NCI-H2107 treated with DMSO at 0.1 percent for 48 hours (cell line): Measurements from ENCODE around the gene CRYBB1.
A peak's percentile ranks its signal among the peaks of the same experiment; 100 is the strongest.

ENCODE experiments used
- DNase-seq: peaks from one replicate; lab custom pipeline; 2025; ENCODE audit not compliant: unreplicated experiment; lab: John Stamatoyannopoulos, UW

Gene CRYBB1

DNA sequence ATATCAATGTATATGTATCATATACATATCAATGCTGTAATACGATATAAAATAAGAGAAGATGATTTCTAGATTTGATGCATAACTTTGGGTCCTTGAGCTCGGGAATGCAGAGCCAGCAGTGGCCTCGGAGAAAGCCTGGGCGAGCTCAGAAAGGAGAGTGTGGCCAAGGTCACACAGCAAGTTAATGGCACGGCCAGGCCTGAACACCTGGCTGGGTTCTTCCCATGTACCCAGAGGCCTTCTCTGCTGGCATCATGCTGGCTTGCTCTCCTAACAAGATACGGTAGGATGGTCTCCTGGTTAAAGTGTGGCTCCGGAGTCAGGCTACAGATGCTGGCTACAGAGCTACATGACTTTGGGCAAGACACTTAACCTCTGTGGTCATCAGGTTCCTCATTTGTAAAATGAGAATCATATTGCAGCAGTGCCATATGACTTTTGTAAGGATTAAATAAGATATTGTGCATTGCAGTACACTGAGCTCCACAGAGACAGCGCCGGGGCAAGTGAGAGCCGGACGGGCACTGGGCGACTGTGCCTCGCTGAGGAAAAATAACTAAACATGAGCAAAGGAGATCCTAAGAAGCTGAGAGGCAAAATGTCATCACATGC lies 57.8 kb downstream of the CRYBB1 start:
- no peak for DNase-seq

DNA sequence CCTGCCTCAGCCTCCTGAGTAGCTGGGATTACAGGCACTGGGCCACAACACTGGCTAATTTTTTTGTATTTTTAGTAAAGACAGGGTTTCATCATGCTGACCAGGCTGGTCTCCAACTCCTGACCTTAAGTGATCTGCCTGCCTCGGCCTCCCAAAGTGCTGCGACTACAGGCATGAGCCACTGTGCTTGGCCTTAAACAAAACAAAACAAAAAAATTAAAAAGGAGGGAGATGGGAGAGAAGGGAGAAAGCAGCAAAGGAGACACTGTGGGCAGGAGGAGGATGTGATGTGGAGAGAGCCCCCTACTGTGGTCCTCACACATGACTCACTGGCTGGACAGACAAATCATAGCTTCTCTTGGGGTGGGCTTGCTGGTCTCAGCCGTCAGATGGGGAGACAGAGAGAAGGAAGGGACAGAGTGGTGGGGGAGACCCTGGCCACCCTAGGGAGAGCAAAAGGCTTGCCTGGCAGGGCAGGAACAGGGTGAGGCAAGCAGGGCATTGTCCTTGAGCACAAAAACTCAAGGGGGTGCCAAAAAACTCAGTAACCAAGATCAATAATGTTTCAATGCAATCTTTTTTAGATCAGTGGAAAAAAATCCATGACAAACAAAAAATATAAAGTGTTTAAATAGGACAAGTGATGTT lies 59.5 kb downstream of the CRYBB1 start:
- no peak for DNase-seq

DNA sequence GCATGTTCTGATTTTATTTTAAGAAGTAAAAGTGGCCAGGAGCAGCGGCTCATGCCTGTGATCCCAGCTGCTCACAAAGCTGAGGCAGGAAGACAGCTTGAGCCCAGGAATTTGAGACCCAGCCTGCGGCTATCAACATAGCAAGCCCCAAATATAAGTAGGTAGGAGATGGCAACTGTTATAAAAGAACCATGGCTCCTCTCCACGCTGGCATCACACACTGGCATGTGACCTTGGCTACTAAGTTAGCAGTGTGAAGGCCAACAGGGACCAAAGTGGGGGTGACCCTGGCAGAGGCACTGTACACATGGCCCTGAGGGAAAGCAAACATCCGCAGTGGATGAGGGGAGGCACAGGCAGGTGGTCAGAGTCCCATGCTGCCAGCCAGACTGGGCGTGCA lies 60.9 kb downstream of the CRYBB1 start:
- DNase-seq, result no peak

DNA sequence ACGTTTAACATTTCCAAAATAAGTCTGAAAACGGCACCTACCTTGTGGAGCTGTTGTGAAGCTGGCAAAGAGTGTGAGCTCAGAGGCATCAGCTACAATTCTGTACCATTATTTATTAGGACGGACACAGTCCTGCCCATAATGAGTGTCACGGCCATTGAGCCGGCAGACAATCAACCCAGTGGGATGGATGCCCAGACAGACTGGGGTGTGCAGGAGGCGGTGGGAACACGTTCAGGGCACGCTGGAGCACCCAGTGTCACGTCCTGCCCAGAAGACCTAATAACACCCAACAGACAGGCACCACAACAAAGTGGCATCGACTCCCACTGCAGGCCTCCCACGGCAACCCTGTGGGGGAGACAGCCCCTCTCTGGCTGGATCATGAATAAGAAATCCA lies 62.3 kb downstream of the CRYBB1 start:
- no peak for DNase-seq

DNA sequence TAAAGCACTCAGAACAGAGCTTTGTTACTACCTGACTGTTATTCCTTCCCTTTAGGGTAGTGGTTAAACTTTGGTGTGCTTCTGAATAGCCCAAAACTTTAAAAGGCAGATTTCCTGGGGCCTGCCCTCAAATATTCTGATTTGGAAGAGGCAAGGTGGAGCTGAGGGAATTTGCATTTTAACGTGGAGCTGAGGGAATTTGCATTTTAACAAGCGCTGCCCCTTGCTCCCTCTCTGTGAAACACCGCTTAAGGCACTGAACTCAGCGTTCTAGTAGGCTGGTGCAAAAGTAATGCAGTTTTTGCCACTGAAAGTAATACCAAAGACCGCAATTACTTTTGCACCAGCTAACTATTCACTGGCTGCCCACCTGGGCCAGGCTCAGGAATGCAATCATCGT lies 62.9 kb downstream of the CRYBB1 start:
- no peak for DNase-seq

DNA sequence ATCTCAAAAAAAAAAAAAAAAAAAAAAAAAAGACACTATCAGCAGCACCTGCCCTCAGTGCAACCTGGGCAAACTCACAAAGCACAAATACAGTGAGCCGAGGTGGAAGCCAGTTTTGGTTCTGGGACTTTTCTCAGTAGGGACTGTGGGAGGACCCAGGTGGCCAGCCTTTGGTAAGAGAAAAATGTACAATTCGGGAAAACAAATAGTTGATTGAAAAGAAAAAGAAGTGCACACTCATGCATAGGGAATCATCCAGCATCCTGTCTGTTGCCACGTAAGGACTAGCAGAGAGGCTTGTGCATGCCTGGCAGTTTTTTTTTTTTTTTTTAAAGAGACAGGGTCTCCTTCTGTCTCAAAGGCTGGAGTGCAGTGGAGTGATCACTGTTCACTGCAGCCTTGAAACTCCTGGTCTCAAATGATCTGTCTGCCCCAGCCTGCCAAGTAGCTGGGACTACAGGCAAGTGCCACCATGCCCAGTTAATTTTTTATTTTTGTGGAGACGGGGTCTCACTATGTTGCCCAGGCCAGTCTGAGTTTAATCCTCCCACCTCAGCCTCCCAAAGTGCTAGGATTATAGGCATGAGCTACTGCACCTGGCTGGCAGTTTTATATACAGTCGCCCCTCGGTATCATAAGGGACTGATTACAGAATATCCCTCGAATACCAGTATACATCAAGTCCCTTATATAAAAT lies 64.6 kb downstream of the CRYBB1 start:
- DNase-seq, result peak; percentile 44

DNA sequence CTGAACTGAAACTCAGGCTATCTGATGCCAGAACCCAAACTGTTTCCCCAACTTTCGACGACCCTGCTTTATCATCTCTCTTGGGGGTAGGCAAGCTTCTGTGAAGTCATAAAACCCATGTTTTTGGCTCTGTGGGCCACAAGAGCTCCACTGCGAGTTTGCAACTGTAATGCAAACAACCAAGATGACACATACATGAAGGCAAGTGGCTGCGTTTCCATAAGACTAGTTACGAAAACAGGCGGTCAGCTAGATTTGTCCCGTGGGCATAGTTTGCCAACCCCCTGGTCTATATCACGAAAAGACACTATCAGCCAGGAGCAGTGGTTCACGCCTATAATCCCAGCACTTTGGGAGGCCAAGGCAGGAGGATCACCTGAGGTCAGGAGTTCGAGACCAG lies 65.4 kb downstream of the CRYBB1 start:
- no peak for DNase-seq

DNA sequence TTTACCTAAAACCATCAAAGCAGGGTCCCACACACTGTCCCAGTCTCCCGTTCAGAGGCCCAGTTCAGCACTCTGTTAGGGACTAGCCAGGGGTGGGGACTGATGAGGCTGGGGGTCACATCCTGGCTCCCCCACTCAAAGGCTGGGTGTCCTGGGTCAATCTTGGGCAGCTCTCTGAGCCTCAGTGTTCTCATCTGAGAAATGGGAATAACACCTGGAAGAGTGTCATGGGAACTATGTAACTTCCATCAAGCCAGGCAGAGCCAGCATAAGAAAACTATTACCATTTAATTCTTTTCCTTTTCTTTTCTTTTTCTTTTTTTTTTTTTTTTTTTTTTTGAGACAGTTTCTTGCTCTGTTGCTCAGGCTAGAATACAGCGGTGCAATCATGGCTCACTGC lies 66.3 kb downstream of the CRYBB1 start:
- no peak for DNase-seq

DNA sequence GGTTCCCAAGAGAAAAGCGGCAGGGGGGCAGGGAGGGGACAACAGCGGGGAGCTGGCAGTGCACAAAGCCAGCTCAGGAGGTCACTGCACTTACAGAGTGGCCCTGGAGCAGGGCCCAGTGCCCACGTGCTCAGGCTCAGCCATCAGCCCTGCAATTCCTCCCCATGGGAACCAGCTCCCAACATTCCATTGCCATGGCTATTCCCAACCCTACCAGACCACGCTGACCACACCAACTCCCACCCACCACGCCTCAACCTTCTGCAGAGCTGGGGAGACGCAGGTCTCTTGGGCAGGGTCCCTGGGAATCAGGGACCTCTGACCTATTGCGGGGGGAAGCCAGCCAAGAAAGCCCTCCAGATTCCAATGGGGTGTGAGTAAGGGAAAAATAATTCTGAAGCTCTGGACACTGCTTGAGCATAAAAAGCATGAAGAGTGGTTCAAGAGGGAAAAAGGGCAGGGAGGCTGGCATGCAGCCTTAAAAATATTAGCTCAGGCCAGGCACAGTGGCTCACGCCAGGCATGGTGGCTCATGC lies 67.3 kb downstream of the CRYBB1 start:
- DNase-seq, result no peak

DNA sequence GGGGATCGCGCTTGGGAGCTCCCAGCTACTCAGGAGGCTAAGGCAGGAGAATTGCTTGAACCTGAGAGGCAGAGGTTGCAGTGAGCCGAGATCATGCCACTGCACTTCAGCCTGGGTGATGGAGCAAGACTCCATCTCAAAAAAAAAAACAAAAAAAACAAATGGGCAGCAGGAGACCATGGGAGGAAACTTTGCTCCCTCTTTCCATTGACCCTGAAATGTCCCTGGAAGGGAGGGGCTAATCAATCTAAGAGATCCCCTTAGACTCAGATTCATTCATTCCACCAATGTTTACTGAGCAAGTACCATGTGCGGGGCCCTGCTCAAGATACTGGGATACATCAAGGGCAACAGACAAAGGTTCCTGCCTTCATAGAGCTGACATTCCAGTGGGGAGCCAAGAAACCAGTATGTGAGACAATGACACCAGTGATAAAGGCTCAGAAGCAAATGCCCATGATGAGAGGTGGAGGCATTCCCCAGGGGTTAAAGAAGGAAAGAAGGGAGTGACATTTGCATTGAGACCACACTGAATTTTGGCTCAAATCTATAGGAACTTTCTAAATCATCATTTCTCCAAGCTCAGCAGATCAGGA lies 67.8 kb downstream of the CRYBB1 start:
- DNase-seq, result no peak
